Activated CD8-positive, alpha-beta memory T cell treated with anti-CD3 and anti-CD28 coated beads, Interleukin-2, amount 10 ng/mL, durations not matched to agents 7 days and 5 days (primary cell): ENCODE data around the gene EVL. TPM values are rescaled to one million over a fixed set of nuclear protein-coding genes. Genes with fewer than 3 reads are reported as not detected.
"Not testable (repeated sequence)": the region's sequence is repeated elsewhere in the genome, so short reads cannot be mapped to it uniquely, and the experiment has no call there.

Source experiments
- ATAC-seq: fragments of 150-1000 bp; cut with Tn5 transposase; one replicate; pipeline ENCODE4 v1.10.0; 2021; ENCODE audit warnings: moderate library complexity
- CTCF ChIA-PET: fragments of 350-600 bp; sonication (Branson Sonifier 250); formaldehyde crosslinking; loops from one replicate; lab custom pipeline; 2021; ENCODE audit warnings: antibody characterized with exemption; lab: Charles Lee
- DNase-seq: peaks from one replicate; pipeline ENCODE4 v3.0.0-alpha.2; 2020
- H3K27ac Mint-ChIP-seq: one replicate; pipeline ENCODE4 v1.8.0; 2021; ENCODE audit warnings: mild to moderate bottlenecking, mixed read lengths
- H3K27me3 Mint-ChIP-seq: one replicate; pipeline ENCODE4 v1.8.0; 2021; ENCODE audit warnings: mixed read lengths
- H3K36me3 Mint-ChIP-seq: one replicate; pipeline ENCODE4 v1.8.0; 2021; ENCODE audit warnings: mild to moderate bottlenecking, mixed read lengths
- H3K4me1 Mint-ChIP-seq: one replicate; pipeline ENCODE4 v1.8.0; 2021; ENCODE audit warnings: mixed read lengths
- H3K4me3 Mint-ChIP-seq: one replicate; pipeline ENCODE4 v1.8.0; 2021; ENCODE audit warnings: mild to moderate bottlenecking, moderate library complexity, mixed read lengths
- H3K9me3 Mint-ChIP-seq: one replicate; pipeline ENCODE4 v1.8.0; 2022; ENCODE audit warnings: low read depth, mixed read lengths
- total RNA-seq, 2 experiments: library from RNA; stranded (reverse); gene quantifications; one replicate each; pipeline ENCODE4 v1.2.3, GENCODE V29; 2021

Gene EVL
- total RNA-seq, 2 experiments from 2014 or later: 774 to 910 TPM

DNA sequence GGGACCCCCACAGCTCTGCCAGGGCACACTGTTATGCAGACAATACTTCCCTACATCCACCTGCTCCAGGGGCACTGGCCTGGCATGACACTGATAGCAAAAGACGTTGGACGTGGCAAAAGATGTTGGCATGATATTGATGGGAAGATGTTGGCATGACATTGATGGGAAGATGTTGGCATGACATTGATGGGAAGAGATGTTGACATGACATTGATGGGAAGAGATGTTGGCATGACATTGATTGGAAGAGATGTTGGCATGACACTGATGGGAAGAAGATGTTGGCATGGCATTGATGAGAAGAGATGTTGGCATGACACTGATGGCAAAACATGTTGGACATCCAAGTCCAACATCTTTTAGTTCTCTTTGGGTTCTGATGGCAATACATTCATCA lies 105.7 kb downstream of the EVL start:
- CTCF ChIA-PET: interaction anchor here (1.0 kb wide), 1 partner anchor 22 kb away, joined by 3 read pairs; no protein-coding TSS in a partner anchor
- H3K4me1 Mint-ChIP-seq: peaks cover 8% of the 10 kb centered on the region
- no peaks in the 10 kb centered on the region for H3K36me3 Mint-ChIP-seq
- H3K27me3 Mint-ChIP-seq: peaks cover 18% of the 10 kb centered on the region
- no peaks in the 10 kb centered on the region for H3K9me3 Mint-ChIP-seq
- H3K4me3 Mint-ChIP-seq: no peak overlapping the region
- no peak overlapping the region for H3K27ac Mint-ChIP-seq
- DNase-seq: no peak
- ATAC-seq: no peak

GRCh38 chr14:100172811-100173210 lies 107.6 kb downstream of the EVL start:
- peaks cover 11% of the 10 kb centered on the region for H3K27me3 Mint-ChIP-seq
- H3K36me3 Mint-ChIP-seq: no peaks in the 10 kb centered on the region
- no peak for ATAC-seq
- DNase-seq: no peak
- CTCF ChIA-PET: interaction anchor here (1.7 kb wide), 1 partner anchor 20 kb away, joined by 4 read pairs; no protein-coding TSS in a partner anchor
- no peak overlapping the region for H3K27ac Mint-ChIP-seq
- no peak overlapping the region for H3K4me3 Mint-ChIP-seq
- no peaks in the 10 kb centered on the region for H3K9me3 Mint-ChIP-seq
- peaks cover 2% of the 10 kb centered on the region for H3K4me1 Mint-ChIP-seq

DNA sequence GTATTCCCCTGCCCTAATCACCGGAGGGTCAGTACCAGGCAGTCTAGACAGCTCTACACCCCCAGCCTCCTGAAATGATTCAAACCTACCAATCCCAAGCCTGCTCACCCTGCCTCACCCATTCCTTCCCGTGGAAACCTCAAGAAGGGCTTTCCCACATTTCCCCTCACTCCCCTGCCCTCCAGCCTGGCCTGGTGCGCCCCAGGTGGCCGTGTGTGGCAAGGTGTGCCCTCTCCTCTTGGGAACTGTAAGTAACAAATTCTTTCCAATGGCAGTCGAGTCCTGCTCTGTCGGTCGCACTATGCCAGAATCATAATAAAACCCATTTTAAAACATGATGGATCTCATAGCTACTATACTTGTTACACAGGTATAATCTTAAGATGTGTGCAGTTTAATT lies 108.1 kb downstream of the EVL start:
- Mint-ChIP-seq H3K4me1 (peaks cover 2% of the 10 kb centered on the region), H3K4me3 (no peak overlapping the region), H3K9me3 (no peaks in the 10 kb centered on the region), H3K27me3 (peaks cover 11% of the 10 kb centered on the region), H3K36me3 (no peaks in the 10 kb centered on the region), H3K27ac (no peak overlapping the region)
- CTCF ChIA-PET: no interaction called here
- no peak for DNase-seq
- no peak for ATAC-seq

DNA sequence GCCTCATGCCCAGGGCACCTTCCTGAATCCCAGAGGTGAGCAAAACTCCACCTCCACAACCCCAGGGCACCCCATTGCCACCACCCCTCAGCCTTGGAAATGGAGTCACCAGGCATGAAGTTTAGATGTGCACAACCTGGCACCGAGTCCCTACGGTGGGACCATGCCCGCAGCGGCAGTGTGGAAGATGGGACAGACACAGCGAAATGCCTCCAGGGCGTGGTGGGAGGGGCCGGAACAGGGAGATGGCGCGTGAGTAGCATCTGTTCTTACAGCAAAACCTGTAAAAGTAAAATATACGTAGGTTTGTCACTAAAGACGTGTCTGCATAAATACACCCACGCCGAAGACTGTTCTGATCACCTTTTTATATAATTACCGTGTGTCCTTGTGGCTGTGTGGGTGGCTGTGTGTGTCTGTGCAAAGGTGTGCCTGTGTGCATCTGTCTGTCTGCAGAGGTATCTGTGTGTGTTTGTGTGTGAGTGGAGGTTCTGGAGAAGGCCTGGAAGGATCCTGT lies 111.6 kb downstream of the EVL start:
- Mint-ChIP-seq H3K36me3 (no peaks in the 10 kb centered on the region), H3K27me3 (peaks cover 8% of the 10 kb centered on the region), H3K4me1 (no peaks in the 10 kb centered on the region), H3K4me3 (no peak overlapping the region), H3K9me3 (no peaks in the 10 kb centered on the region), H3K27ac (no peak overlapping the region)
- CTCF ChIA-PET: interaction anchor here (2.2 kb wide), 1 partner anchor 194 kb away, joined by 6 read pairs; no protein-coding TSS in a partner anchor
- DNase-seq (no peak), ATAC-seq (no peak)

DNA sequence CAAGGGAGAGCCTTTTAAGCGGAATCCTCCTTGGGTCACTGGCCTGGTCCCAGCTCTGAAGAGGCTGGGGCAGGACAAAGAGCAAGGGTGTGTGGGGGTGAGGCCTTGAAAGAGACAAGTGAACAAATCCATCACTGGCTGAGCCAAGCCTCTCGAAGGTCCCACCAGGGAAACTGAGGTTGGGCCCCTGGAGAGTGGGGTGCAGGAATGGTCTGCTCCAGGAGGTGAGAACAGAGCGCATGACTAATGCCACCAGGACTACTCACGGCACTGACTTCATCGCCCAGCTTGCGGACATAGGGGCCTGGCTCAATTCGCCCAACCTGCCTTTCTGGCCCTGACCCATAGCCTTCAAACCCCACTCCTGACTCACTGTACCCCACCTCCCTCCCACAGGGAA lies 113.5 kb downstream of the EVL start:
- no peak overlapping the region for H3K27ac Mint-ChIP-seq
- CTCF ChIA-PET: no interaction called here
- no peaks in the 10 kb centered on the region for H3K4me1 Mint-ChIP-seq
- no peak for DNase-seq
- no peak for ATAC-seq
- no peaks in the 10 kb centered on the region for H3K36me3 Mint-ChIP-seq
- peaks cover 3% of the 10 kb centered on the region for H3K27me3 Mint-ChIP-seq
- H3K4me3 Mint-ChIP-seq: no peak overlapping the region
- H3K9me3 Mint-ChIP-seq: no peaks in the 10 kb centered on the region

GRCh38 chr14:100180671-100181070 lies 115.4 kb downstream of the EVL start:
- H3K27me3 Mint-ChIP-seq, ATAC-seq, CTCF ChIA-PET, H3K4me1 Mint-ChIP-seq, H3K9me3 Mint-ChIP-seq, DNase-seq, H3K4me3 Mint-ChIP-seq, H3K36me3 Mint-ChIP-seq, H3K27ac Mint-ChIP-seq: not testable (repeated sequence)

DNA sequence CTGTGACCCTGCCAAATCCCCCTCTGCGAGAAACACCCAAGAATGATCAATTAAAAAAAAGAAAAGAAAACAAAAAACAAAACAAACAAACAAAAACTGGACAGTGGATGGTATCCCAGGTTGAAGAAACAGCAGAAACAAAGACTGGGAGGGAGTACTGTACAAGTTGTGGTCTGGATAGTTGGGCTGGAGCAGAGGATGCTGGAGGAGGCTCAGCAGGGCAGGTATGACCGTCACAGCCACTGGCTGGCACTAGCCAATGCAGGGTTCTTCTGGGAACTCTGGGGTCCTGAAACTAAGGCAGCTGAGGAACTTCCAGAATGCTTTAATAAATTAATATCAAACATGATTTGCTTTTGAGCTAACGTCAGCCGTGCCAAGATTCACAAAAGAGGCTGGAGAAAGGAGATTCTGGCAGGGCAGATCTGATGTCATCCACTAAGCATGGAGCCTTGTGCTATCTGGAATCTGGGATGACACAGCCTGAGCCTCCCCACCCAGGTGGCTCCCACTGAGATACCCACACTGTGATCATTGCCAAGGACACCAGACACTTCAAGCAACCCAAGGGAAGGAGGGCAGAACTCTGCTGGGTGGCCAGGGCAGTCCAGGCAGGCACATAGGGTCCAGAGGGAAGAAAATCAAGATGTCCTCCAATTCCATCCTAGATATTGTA lies 116.8 kb downstream of the EVL start:
- not testable (repeated sequence) for ATAC-seq

GRCh38 chr14:100187247-100187833 lies 122.1 kb downstream of the EVL start:
- H3K36me3 Mint-ChIP-seq: no peaks in the 10 kb centered on the region

More for the DNA sequence above, 116.8 kb downstream of the EVL start:
- H3K4me1 Mint-ChIP-seq, H3K27me3 Mint-ChIP-seq, H3K36me3 Mint-ChIP-seq, H3K4me3 Mint-ChIP-seq, H3K9me3 Mint-ChIP-seq, H3K27ac Mint-ChIP-seq, CTCF ChIA-PET, DNase-seq: not testable (repeated sequence)

DNA sequence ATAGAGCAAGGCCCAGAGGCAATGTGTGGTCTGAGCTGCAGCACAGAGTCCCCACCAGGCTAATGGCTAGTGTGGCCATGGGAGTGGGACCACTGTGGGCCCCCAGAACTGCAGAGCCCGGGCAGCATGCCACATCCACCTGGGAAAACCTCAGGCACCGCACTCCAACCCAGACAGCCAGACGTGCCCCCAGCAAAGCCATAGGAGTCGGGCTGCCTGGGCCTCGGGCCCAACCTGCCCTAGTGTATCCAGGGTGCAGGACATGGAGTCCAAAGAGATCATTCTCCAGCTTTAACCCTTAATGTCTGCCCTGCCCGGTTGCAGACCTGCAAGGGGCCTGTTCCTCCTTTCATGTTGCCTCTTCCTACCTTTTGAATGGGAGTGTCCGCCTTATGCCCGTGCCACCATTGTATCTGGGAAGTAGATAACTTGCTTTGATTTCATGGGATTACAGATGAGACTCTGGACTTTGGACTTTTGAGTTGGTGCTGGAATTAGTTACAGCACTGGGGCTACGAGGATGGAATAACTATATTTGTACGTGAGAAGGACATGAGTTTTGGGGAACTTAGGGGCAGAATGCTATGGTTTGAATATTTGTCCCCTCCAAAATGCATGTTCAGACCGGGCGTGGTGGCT lies 123.3 kb downstream of the EVL start:
- peaks cover 14% of the 10 kb centered on the region for H3K4me1 Mint-ChIP-seq
- no peak overlapping the region for H3K27ac Mint-ChIP-seq
- CTCF ChIA-PET: interaction anchor here (0.9 kb wide), 1 partner anchor 53 kb away, joined by 3 read pairs; no protein-coding TSS in a partner anchor

More at GRCh38 chr14:100187247-100187833, 122.1 kb downstream of the EVL start:
- Mint-ChIP-seq H3K9me3 (no peaks in the 10 kb centered on the region), H3K4me1 (peaks cover 6% of the 10 kb centered on the region), H3K27me3 (no peaks in the 10 kb centered on the region), H3K27ac (no peak overlapping the region), H3K4me3 (no peak overlapping the region)
- ATAC-seq (no peak), DNase-seq (no peak)
- CTCF ChIA-PET: interaction anchor here (1.0 kb wide), 1 partner anchor 47 kb away, joined by 3 read pairs; no protein-coding TSS in a partner anchor

GRCh38 chr14:100190126-100190525 lies 124.9 kb downstream of the EVL start:
- no peaks in the 10 kb centered on the region for H3K9me3 Mint-ChIP-seq
- no peaks in the 10 kb centered on the region for H3K27me3 Mint-ChIP-seq
- DNase-seq: no peak
- H3K36me3 Mint-ChIP-seq: no peaks in the 10 kb centered on the region
- no peak overlapping the region for H3K27ac Mint-ChIP-seq
- CTCF ChIA-PET: interaction anchor here (0.7 to 6.6 kb wide), 2 partner anchors 15 to 23 kb away, joined by 3 to 56 read pairs; no protein-coding TSS in a partner anchor
- no peak overlapping the region for H3K4me3 Mint-ChIP-seq
- ATAC-seq: no peak
- H3K4me1 Mint-ChIP-seq: peaks cover 19% of the 10 kb centered on the region

More for the DNA sequence above, 123.3 kb downstream of the EVL start:
- Mint-ChIP-seq H3K9me3 (no peaks in the 10 kb centered on the region), H3K36me3 (no peaks in the 10 kb centered on the region), H3K27me3 (no peaks in the 10 kb centered on the region), H3K4me3 (no peak overlapping the region)
- DNase-seq (no peak), ATAC-seq (no peak)

DNA sequence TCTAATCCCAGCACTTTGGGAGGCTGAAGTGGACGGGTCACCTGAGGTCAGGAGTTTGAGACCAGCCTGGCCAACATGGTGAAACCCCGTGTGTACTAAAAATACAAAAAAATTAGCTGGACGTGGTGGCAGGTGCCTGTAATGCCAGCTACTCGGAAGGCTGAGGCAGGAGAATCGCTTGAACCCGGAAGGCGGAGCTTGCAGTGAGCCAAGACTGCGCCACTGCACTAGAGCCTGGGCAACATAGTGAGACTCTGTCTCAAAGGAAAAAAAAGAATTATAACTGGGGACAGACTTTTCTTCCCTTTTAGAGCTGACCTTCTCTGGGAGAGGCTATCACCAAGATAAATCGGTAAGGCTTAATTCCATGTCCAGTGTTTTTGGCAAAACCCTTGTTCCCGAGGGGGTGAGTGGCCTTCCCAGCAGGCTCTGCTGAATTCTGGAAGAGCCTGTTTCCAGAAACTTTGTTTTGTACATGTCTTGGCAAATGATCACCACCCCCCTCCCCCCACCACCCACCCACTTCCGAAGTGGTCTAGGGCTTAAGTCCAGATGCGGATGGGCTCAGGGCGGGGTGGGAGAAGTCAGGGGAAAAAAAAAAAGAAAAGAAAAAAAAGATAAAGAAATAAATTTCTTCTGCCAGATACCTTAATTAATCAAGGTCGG lies 126.5 kb downstream of the EVL start:
- H3K36me3 Mint-ChIP-seq: no peaks in the 10 kb centered on the region
- no peaks in the 10 kb centered on the region for H3K27me3 Mint-ChIP-seq
- DNase-seq (no peak), ATAC-seq (no peak)
- peak overlapping the region; percentile 90 for H3K27ac Mint-ChIP-seq
- peaks cover 15% of the 10 kb centered on the region for H3K4me1 Mint-ChIP-seq
- H3K4me3 Mint-ChIP-seq: no peak overlapping the region
- no peaks in the 10 kb centered on the region for H3K9me3 Mint-ChIP-seq
- CTCF ChIA-PET: interaction anchor here (0.8 to 6.6 kb wide), 26 partner anchors 16 to 508 kb away, joined by 3 to 56 read pairs (median 10); partner anchors contain the start of genes CYP46A1 and DEGS2

GRCh38 chr14:100192250-100192671 lies 127.0 kb downstream of the EVL start:
- no peak for ATAC-seq
- Mint-ChIP-seq H3K4me1 (peaks cover 15% of the 10 kb centered on the region), H3K27me3 (no peaks in the 10 kb centered on the region), H3K27ac (peak overlapping the region; percentile 90), H3K9me3 (no peaks in the 10 kb centered on the region), H3K4me3 (peak overlapping the region; percentile 58), H3K36me3 (no peaks in the 10 kb centered on the region)
- peak; percentile 50 for DNase-seq
- CTCF ChIA-PET: interaction anchor here (0.9 to 6.6 kb wide), 64 partner anchors 8 to 508 kb away, joined by 3 to 56 read pairs (median 6); partner anchors contain the start of genes CYP46A1, DEGS2 and EVL
